Activated CD4-positive, CD25-positive, alpha-beta regulatory T cell treated with anti-CD3 and anti-CD28 coated beads, Interleukin-2, amount 50 U/mL, for 24 hours (primary cell): Measurements from ENCODE around the gene EIF4E1B.
A peak's percentile ranks its signal among the peaks of the same experiment; 100 is the strongest.
"Not testable (repeated sequence)": the region's sequence is repeated elsewhere in the genome, so short reads cannot be mapped to it uniquely, and the experiment has no call there.

Experiments
- ATAC-seq, 2 donors: fragments of 150-1000 bp; cut with Tn5 transposase; one replicate each; pipeline ENCODE4 v1.10.0; 2021; ENCODE audit warnings: mild to moderate bottlenecking in 1 of 2, moderate library complexity in 1 of 2

Gene EIF4E1B

GRCh38 chr5:176629853-176630680 lies at the start of gene EIF4E1B, which contains the start of gene SNCB:
Gene EIF4E1B (plus strand): TSS chr5:176630675. CDS start chr5:176642788, 12,113 bp downstream.
Gene SNCB (minus strand): TSS chr5:176630534. CDS start chr5:176629654, 880 bp downstream.
- ATAC-seq: peak; percentile 86 to 91

GRCh38 chr5:176581361-176581760 lies 49.1 kb upstream of the EIF4E1B start:
- no peak for ATAC-seq

- ATAC-seq: no peak
Observed at GRCh38 chr5:176583076-176583475, 47.4 kb upstream of the EIF4E1B start.

GRCh38 chr5:176587398-176587797 lies 43.1 kb upstream of the EIF4E1B start:
- no peak for ATAC-seq

- ATAC-seq: no peak
Observed at GRCh38 chr5:176588297-176588696, 42.2 kb upstream of the EIF4E1B start.

- ATAC-seq: no peak
Observed at GRCh38 chr5:176589039-176589769, 41.3 kb upstream of the EIF4E1B start.

GRCh38 chr5:176590035-176590717 lies 40.3 kb upstream of the EIF4E1B start:
- no peak for ATAC-seq

- not testable (repeated sequence) for ATAC-seq
Observed at GRCh38 chr5:176591667-176592066, 38.8 kb upstream of the EIF4E1B start.

- no peak for ATAC-seq
Observed at GRCh38 chr5:176592573-176592972, 37.9 kb upstream of the EIF4E1B start.

GRCh38 chr5:176593273-176593869 lies 37.1 kb upstream of the EIF4E1B start:
- no peak for ATAC-seq

GRCh38 chr5:176594554-176594953 lies 35.9 kb upstream of the EIF4E1B start:
- no peak for ATAC-seq

GRCh38 chr5:176595386-176595943 lies 35.0 kb upstream of the EIF4E1B start:
- no peak for ATAC-seq

GRCh38 chr5:176596069-176596644 lies 34.3 kb upstream of the EIF4E1B start:
- ATAC-seq: no peak

- ATAC-seq: peak; percentile 83 to 90
Observed at GRCh38 chr5:176596689-176597416, 33.6 kb upstream of the EIF4E1B start.

GRCh38 chr5:176597417-176598389 lies 32.8 kb upstream of the EIF4E1B start:
- no peak for ATAC-seq

- ATAC-seq: not testable (repeated sequence)
Observed at GRCh38 chr5:176599749-176600430, 30.6 kb upstream of the EIF4E1B start.

GRCh38 chr5:176601901-176602482 lies 28.5 kb upstream of the EIF4E1B start:
- ATAC-seq: no peak

- no peak for ATAC-seq
Observed at GRCh38 chr5:176603091-176603490, 27.4 kb upstream of the EIF4E1B start.

GRCh38 chr5:176606032-176606431 lies 24.4 kb upstream of the EIF4E1B start:
- no peak for ATAC-seq
